ENCODE data around the gene ANXA2. TPM values are rescaled to one million over a fixed set of nuclear protein-coding genes. Genes with fewer than 3 reads are reported as not detected.

ANXA2 gene
- 2,453 and 4,828 TPM in 2 replicates for total RNA-seq

DNA sequence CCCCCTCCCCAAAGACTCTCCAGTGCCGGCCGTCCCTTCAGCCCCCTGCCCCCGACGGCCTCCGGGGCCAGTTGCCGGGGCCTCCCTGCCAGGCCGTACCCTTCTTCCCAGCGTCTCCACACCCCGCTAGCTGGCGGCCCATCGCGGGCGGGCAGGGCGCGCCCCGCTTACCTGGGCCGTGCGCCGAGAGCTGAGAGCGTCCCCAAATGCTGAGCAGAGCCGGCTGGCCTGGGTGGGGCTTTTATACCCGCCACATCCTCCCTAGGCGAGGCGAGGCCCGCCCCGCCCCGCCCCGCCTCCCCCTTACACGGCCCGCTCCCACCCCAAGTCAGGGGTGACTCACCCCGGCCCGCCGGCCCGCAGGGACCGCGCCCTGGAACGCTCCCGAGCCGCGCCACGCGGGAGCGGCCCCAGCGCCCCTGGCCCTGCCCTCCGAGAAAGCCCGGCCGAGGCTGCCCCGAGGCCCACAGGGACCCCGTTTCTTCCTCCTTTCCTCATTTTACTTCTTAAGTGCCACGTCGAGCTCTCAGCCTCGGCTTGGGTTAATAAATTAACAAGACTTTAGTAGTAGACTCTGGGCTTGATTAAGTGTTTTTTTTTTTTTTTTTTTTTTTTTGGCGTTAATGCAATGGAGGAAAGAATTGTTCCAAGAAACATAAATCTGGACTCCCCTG, at the start of gene ANXA2:
Gene ANXA2, minus strand, starts transcription at position 215 of the 674 bp plus-strand sequence. CDS start 11,911 bp downstream, outside the sequence.

Other genes starting within 250 kb of the ANXA2 start
- gene ICE2, start 81.2 kb upstream of the ANXA2 start, total RNA-seq, result 16.6 and 24.3 TPM in 2 replicates